ENCODE results near the gene GPATCH2.

DNA sequence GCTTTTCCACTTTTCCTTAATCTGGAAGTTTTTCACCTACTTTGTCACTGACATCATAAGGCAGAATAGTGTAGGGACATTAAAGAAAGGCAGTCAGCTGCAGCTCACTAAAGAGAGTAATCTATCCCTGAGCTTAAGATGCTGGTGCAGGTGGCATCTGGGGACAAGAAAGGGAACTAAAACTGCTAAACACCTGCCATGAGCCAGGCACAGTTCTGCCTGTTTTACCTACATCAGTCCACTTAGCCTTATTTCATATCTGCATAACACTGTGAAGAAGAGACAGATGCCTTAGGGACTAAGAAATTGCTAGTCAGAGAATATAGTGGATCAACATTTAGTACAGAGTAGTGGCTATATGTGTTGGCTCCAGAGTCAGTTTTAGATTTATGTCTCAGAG is 88.1 kb downstream of the GPATCH2 start:
- no peak for TF ChIP-seq POLR2AphosphoS5 (IDR thresholded peaks at IDR 0.05; ENCODE audit: low read depth, low read length)
- TF ChIP-seq, protein P1, sequence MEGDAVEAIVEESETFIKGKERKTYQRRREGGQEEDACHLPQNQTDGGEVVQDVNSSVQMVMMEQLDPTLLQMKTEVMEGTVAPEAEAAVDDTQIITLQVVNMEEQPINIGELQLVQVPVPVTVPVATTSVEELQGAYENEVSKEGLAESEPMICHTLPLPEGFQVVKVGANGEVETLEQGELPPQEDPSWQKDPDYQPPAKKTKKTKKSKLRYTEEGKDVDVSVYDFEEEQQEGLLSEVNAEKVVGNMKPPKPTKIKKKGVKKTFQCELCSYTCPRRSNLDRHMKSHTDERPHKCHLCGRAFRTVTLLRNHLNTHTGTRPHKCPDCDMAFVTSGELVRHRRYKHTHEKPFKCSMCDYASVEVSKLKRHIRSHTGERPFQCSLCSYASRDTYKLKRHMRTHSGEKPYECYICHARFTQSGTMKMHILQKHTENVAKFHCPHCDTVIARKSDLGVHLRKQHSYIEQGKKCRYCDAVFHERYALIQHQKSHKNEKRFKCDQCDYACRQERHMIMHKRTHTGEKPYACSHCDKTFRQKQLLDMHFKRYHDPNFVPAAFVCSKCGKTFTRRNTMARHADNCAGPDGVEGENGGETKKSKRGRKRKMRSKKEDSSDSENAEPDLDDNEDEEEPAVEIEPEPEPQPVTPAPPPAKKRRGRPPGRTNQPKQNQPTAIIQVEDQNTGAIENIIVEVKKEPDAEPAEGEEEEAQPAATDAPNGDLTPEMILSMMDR (IDR thresholded peaks at IDR 0.05) = no peak
